ENCODE data around the gene RNLS.

GRCh38 chr10:88385601-88386203, 197.4 kb downstream of the RNLS start:
- TF ChIP-seq CTCF (IDR thresholded peaks at IDR 0.05): no peak
- no peak for TF ChIP-seq POLR2A (IDR thresholded peaks at IDR 0.05)
